OCI-LY3 (cell line): ENCODE results near the gene SGIP1.

Source experiments
- EZH2phosphoT487 ChIP-seq: fragments of 200-600 bp; shearing (Covaris generic); IDR thresholded peaks from 2 replicates; pipeline ENCODE4 v1.6.1; 2018; ENCODE audit warnings: antibody characterized with exemption, mixed run types, low read depth
- TF ChIP-seq, protein P1 (sequence below): fragments of 200-600, 300-600 bp; sonication (generic); IDR thresholded peaks from 2 replicates; pipeline ENCODE4 v1.5.1; 2014; ENCODE audit warnings: antibody characterized with exemption, low read length, low read depth

DNA sequence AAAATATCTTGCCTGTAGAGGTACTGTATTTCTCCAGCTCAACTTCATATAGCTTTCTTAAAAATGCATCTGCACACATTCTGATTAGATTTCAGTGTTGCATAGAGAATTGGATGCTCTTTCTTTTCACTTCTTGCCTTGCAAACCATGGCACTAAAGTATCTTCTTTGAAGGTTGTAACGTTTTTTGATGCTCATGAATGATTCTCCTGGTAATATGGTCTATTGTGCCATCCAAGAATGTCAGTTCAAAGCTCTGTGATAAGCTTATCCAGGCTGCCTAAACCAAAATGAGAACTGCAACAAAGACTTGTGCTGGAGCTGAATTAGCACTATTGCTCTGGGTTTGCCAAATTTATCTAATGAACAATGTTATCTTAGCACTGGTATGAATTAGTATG, 1.9 kb downstream of the SGIP1 start:
- TF ChIP-seq, protein P1, sequence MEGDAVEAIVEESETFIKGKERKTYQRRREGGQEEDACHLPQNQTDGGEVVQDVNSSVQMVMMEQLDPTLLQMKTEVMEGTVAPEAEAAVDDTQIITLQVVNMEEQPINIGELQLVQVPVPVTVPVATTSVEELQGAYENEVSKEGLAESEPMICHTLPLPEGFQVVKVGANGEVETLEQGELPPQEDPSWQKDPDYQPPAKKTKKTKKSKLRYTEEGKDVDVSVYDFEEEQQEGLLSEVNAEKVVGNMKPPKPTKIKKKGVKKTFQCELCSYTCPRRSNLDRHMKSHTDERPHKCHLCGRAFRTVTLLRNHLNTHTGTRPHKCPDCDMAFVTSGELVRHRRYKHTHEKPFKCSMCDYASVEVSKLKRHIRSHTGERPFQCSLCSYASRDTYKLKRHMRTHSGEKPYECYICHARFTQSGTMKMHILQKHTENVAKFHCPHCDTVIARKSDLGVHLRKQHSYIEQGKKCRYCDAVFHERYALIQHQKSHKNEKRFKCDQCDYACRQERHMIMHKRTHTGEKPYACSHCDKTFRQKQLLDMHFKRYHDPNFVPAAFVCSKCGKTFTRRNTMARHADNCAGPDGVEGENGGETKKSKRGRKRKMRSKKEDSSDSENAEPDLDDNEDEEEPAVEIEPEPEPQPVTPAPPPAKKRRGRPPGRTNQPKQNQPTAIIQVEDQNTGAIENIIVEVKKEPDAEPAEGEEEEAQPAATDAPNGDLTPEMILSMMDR, result no peak
- no peak for TF ChIP-seq EZH2phosphoT487
